ENCODE data around the gene FAAP20.

DNA sequence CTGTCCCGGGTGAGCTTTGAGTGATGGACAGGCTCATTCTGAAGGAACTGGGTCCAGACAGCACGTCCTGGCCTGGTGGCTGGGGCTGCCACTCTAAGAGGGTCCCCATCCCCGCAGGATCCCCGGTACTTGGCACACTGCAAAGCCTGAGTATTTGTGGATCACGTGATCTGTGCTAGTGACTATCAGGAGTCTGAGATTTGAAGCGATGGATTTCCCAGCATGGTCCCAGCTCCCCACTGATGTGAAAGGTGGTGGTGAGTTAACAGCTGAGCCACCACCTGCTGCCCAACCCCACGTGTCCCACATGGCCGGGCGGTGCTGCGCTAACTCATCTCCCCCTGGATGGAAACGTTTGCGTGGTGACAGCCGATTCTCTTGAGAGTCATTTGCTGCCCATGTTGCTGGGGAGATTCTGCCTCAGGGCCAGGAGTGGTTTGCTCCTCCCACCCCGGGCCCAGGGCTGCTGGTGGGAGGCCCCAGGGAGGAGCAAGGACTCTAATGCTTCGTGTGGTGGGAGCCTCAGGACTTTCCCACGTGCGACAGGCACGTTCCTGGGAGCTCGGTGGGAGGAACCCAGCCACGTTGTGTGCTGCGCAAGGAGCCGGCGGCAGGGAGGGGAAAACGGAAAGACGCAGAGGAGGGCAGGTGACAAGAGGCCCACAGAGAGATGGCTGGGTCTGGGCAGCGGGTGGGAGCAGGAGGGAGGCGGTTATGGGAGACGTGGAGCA, 15.1 kb downstream of the FAAP20 start:
- TF ChIP-seq MYBL2 (CRISPR knock-in tag; IDR thresholded peaks at IDR 0.05), result no peak
- TF ChIP-seq NR2C2 (CRISPR knock-in tag; IDR thresholded peaks at IDR 0.05), result no peak
- TF ChIP-seq, protein P1, sequence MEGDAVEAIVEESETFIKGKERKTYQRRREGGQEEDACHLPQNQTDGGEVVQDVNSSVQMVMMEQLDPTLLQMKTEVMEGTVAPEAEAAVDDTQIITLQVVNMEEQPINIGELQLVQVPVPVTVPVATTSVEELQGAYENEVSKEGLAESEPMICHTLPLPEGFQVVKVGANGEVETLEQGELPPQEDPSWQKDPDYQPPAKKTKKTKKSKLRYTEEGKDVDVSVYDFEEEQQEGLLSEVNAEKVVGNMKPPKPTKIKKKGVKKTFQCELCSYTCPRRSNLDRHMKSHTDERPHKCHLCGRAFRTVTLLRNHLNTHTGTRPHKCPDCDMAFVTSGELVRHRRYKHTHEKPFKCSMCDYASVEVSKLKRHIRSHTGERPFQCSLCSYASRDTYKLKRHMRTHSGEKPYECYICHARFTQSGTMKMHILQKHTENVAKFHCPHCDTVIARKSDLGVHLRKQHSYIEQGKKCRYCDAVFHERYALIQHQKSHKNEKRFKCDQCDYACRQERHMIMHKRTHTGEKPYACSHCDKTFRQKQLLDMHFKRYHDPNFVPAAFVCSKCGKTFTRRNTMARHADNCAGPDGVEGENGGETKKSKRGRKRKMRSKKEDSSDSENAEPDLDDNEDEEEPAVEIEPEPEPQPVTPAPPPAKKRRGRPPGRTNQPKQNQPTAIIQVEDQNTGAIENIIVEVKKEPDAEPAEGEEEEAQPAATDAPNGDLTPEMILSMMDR (IDR thresholded peaks at IDR 0.05), result no peak

Measured in WTC11 (cell line).